ENCODE results near the gene MESD.

Gene MESD

DNA sequence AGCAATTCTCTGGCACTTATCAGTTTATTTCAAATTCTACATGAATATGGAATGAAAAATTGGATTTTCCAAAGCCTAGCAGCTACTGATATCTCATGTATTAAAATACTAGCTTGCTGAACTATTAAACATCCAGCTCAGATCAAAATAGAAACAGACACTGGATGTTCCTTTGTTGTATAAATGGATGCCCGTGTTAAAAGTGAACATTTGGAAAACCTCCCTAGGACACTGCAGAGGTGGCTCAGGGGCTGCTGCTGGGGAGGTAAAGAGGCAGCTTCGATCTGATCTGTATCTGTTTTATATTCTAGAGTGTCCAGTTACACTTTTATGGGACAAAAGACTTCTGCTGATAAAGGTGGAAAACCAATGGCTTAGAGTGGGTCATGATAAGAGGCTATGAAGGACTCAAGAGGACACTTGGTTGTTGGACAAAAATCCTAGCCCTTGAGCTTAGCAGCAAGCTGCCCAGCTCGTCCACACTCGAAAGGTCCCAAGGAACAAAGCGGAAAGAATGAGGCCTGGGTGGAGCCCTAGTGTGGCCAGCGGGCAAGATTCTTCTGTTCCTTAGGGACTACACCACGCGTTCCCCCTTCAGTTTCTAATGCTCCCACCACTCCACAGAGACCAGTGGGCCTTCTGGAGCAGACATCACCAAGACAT, 9.9 kb downstream of the MESD start:
- Histone ChIP-seq H3K27me3 (ENCODE audit: insufficient read depth, insufficient read length) (no peaks in the 10 kb centered on the region), H3K36me3 (ENCODE audit: insufficient read depth, insufficient read length, low read length) (peaks cover 68% of the 10 kb centered on the region), H3K4me3 (ENCODE audit: insufficient read length, low read depth) (no peak overlapping the region), H3K9ac (ENCODE audit: insufficient read length, low read depth) (no peak overlapping the region), H3K4me1 (ENCODE audit: insufficient read depth, insufficient read length) (peaks cover 9% of the 10 kb centered on the region), H3K9me3 (ENCODE audit: insufficient read depth, low read length) (no peaks in the 10 kb centered on the region)
- TF ChIP-seq SUZ12 (IDR thresholded peaks at IDR 0.05; ENCODE audit: extremely low read depth, insufficient read depth, insufficient read length) (no peak), YY1 (IDR thresholded peaks at IDR 0.05; ENCODE audit: insufficient read depth, insufficient read length) (no peak), ZNF274 (IDR thresholded peaks at IDR 0.05; ENCODE audit: low read depth, low read length) (no peak)
- no peak for DNase-seq (ENCODE audit: low read depth, low spot score)

DNA sequence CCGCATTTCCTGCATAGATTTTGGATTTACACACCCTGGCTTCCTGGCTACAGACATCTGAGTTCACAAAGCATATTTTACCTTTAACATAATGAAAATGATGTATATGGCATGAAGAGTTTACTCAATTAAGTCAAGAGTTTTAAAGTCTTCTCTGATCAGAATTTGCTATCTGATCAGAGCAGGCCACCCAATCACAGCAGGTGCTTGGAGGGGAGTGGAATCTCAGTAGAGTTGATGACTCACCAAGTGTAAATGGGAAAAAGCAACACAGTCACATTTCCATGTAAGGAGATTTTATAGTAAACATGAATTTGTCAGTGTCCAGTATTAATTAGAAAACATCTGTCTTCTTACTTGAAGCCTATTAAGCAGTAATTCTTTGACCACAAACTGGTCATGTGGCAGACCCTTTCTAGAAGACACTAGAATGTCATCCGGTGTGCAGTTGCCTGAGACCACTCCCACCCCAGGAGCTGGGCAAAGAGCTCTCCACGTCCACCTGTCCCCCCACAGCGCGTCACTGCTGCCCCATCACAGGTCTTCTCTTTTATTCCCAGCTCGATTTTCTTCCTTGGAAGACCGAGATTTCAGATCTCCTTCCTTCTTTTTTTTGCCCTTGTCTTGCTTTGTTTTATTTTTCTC, 10.8 kb downstream of the MESD start:
- no peak for DNase-seq (ENCODE audit: low read depth, low spot score)
- H3K36me3 ChIP-seq (ENCODE audit: insufficient read depth, insufficient read length, low read length), result peaks cover 73% of the 10 kb centered on the region

DNA sequence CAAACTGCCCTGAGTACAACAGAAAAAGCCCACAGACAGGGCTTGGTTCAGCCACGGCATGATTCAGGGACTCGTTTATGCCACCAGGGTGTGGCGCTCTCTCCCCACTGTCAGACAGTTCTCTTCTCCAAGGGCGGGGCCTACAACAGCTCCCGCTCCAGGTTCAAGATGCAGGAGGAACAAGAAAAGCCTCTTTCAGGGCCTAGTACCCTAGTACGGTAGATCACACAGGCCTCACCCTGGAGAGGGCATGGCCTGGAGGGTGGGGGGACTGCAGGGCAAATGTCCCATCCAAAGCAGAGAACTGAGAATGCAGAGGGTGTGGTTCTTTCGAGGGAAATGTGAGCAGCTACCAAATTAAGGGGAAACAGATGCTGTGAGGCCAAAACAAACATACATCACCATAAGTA, 12.0 kb downstream of the MESD start:
- peaks cover 70% of the 10 kb centered on the region for H3K36me3 ChIP-seq (ENCODE audit: insufficient read depth, insufficient read length, low read length)
- H3K9me3 ChIP-seq (ENCODE audit: insufficient read depth, low read length), result no peaks in the 10 kb centered on the region
- TF ChIP-seq ZNF274 (IDR thresholded peaks at IDR 0.05; ENCODE audit: low read depth, low read length) (no peak), SUZ12 (IDR thresholded peaks at IDR 0.05; ENCODE audit: extremely low read depth, insufficient read depth, insufficient read length) (no peak), YY1 (IDR thresholded peaks at IDR 0.05; ENCODE audit: insufficient read depth, insufficient read length) (no peak)
- H3K27me3 ChIP-seq (ENCODE audit: insufficient read depth, insufficient read length), result no peaks in the 10 kb centered on the region
- no peak overlapping the region for H3K9ac ChIP-seq (ENCODE audit: insufficient read length, low read depth)
- DNase-seq (ENCODE audit: low read depth, low spot score), result no peak
- no peak overlapping the region for H3K4me3 ChIP-seq (ENCODE audit: insufficient read length, low read depth)
- H3K4me1 ChIP-seq (ENCODE audit: insufficient read depth, insufficient read length), result peaks cover 9% of the 10 kb centered on the region

More for the DNA sequence above, 10.8 kb downstream of the MESD start:
- Histone ChIP-seq H3K9me3 (ENCODE audit: insufficient read depth, low read length) (no peaks in the 10 kb centered on the region), H3K4me3 (ENCODE audit: insufficient read length, low read depth) (no peak overlapping the region), H3K27me3 (ENCODE audit: insufficient read depth, insufficient read length) (no peaks in the 10 kb centered on the region), H3K4me1 (ENCODE audit: insufficient read depth, insufficient read length) (peaks cover 9% of the 10 kb centered on the region), H3K9ac (ENCODE audit: insufficient read length, low read depth) (no peak overlapping the region)
- TF ChIP-seq SUZ12 (IDR thresholded peaks at IDR 0.05; ENCODE audit: extremely low read depth, insufficient read depth, insufficient read length), result no peak
- no peak for TF ChIP-seq ZNF274 (IDR thresholded peaks at IDR 0.05; ENCODE audit: low read depth, low read length)
- no peak for TF ChIP-seq YY1 (IDR thresholded peaks at IDR 0.05; ENCODE audit: insufficient read depth, insufficient read length)

DNA sequence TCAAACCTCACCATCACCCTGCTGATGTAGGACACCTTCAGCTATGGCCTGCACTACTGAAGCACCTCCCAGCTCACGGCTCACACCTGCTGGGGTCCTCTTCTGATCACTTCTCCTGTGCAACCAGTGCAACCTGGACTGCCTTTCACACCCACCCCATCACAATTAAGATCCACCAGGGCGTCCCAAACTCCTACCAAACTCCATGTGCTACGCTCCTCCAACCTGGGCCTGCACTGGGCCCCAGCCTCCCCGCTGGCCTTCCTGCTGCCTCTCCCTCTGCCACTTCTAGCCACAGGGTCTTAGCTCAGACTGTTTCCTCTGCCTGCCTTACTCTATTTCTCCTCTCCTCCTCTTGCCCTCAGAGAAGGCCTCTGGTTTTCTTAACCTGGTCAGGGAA, 12.8 kb downstream of the MESD start:
- no peaks in the 10 kb centered on the region for H3K27me3 ChIP-seq (ENCODE audit: insufficient read depth, insufficient read length)
- TF ChIP-seq YY1 (IDR thresholded peaks at IDR 0.05; ENCODE audit: insufficient read depth, insufficient read length), result no peak
- no peak for TF ChIP-seq SUZ12 (IDR thresholded peaks at IDR 0.05; ENCODE audit: extremely low read depth, insufficient read depth, insufficient read length)
- TF ChIP-seq ZNF274 (IDR thresholded peaks at IDR 0.05; ENCODE audit: low read depth, low read length), result no peak
- H3K36me3 ChIP-seq (ENCODE audit: insufficient read depth, insufficient read length, low read length), result peaks cover 66% of the 10 kb centered on the region

DNA sequence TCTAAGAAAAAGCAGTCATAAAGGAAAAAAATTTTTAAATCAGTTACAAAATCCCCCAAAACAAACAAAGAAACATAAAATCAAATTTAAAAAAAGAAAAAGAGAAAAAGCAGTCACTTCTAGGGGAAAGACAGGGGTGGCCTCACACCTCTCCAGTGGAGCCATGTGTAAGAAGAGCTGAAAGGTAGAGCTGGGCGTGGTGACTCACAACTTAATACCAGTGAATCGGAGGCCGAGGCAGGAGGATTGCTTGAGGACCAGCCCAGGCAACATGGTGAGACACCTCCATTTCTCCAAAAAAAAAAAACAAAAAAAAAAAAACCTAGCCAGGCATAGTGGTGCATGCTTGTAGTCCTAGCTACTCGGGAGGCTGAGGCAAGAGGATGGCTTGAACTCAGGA, 14.7 kb downstream of the MESD start:
- Histone ChIP-seq H3K36me3 (ENCODE audit: insufficient read depth, insufficient read length, low read length) (peaks cover 52% of the 10 kb centered on the region), H3K27me3 (ENCODE audit: insufficient read depth, insufficient read length) (no peaks in the 10 kb centered on the region), H3K9ac (ENCODE audit: insufficient read length, low read depth) (no peak overlapping the region), H3K4me1 (ENCODE audit: insufficient read depth, insufficient read length) (peaks cover 12% of the 10 kb centered on the region), H3K4me3 (ENCODE audit: insufficient read length, low read depth) (no peak overlapping the region), H3K9me3 (ENCODE audit: insufficient read depth, low read length) (no peaks in the 10 kb centered on the region)
- no peak for TF ChIP-seq SUZ12 (IDR thresholded peaks at IDR 0.05; ENCODE audit: extremely low read depth, insufficient read depth, insufficient read length)
- TF ChIP-seq YY1 (IDR thresholded peaks at IDR 0.05; ENCODE audit: insufficient read depth, insufficient read length), result no peak
- TF ChIP-seq ZNF274 (IDR thresholded peaks at IDR 0.05; ENCODE audit: low read depth, low read length), result no peak
- no peak for DNase-seq (ENCODE audit: low read depth, low spot score)

More for the DNA sequence above, 12.8 kb downstream of the MESD start:
- Histone ChIP-seq H3K9ac (ENCODE audit: insufficient read length, low read depth) (peak overlapping the region; percentile 18), H3K4me1 (ENCODE audit: insufficient read depth, insufficient read length) (peaks cover 9% of the 10 kb centered on the region), H3K9me3 (ENCODE audit: insufficient read depth, low read length) (no peaks in the 10 kb centered on the region), H3K4me3 (ENCODE audit: insufficient read length, low read depth) (no peak overlapping the region)
- DNase-seq (ENCODE audit: low read depth, low spot score), result no peak

DNA sequence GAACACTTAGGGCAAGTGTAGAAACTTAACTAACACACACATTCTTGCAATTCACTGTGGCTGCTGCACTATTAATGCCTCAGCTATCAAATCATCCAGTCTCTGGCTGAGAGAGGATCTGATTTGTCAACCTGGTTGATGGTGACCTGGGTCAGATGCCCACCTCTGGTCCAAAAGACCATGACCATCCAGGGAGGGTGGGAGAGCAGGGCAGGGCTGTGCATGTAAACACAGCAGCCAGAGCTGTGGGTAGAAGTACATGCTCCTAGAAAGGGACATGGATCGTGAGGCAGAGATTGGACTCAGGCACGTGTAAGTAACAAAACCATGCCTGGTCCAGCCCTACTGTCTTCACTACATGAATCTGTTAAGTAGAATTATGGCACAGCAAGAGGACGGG, 17.3 kb downstream of the MESD start:
- Histone ChIP-seq H3K4me3 (ENCODE audit: insufficient read length, low read depth) (no peak overlapping the region), H3K27me3 (ENCODE audit: insufficient read depth, insufficient read length) (no peaks in the 10 kb centered on the region), H3K4me1 (ENCODE audit: insufficient read depth, insufficient read length) (peaks cover 14% of the 10 kb centered on the region), H3K36me3 (ENCODE audit: insufficient read depth, insufficient read length, low read length) (peaks cover 38% of the 10 kb centered on the region), H3K9ac (ENCODE audit: insufficient read length, low read depth) (no peak overlapping the region), H3K9me3 (ENCODE audit: insufficient read depth, low read length) (no peaks in the 10 kb centered on the region)
- DNase-seq (ENCODE audit: low read depth, low spot score), result no peak
- TF ChIP-seq YY1 (IDR thresholded peaks at IDR 0.05; ENCODE audit: insufficient read depth, insufficient read length) (no peak), SUZ12 (IDR thresholded peaks at IDR 0.05; ENCODE audit: extremely low read depth, insufficient read depth, insufficient read length) (no peak), ZNF274 (IDR thresholded peaks at IDR 0.05; ENCODE audit: low read depth, low read length) (no peak)

DNA sequence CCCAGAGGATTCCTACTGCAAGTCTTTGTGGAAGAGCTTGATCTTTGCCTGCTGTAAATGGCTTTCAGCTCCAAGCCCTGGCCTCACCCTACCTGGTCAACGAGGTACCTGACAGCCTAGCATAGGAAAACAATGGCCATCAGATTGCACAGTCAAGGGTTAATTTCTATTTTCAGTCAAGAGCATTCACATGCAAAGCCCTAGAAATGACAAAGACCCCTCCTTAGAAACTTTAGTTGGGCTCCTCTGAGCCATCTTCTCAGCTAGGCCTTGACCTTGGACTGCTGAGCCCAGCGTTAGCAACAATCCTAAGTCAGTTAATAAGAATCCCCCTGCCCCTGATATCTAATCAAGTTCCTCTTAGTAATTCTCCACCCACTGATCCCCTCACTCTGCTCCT, 18.5 kb downstream of the MESD start:
- peaks cover 30% of the 10 kb centered on the region for H3K36me3 ChIP-seq (ENCODE audit: insufficient read depth, insufficient read length, low read length)
- TF ChIP-seq YY1 (IDR thresholded peaks at IDR 0.05; ENCODE audit: insufficient read depth, insufficient read length) (no peak), ZNF274 (IDR thresholded peaks at IDR 0.05; ENCODE audit: low read depth, low read length) (no peak), SUZ12 (IDR thresholded peaks at IDR 0.05; ENCODE audit: extremely low read depth, insufficient read depth, insufficient read length) (no peak)
- H3K9me3 ChIP-seq (ENCODE audit: insufficient read depth, low read length), result no peaks in the 10 kb centered on the region
- peaks cover 11% of the 10 kb centered on the region for H3K4me1 ChIP-seq (ENCODE audit: insufficient read depth, insufficient read length)
- H3K4me3 ChIP-seq (ENCODE audit: insufficient read length, low read depth), result no peak overlapping the region
- no peaks in the 10 kb centered on the region for H3K27me3 ChIP-seq (ENCODE audit: insufficient read depth, insufficient read length)
- no peak overlapping the region for H3K9ac ChIP-seq (ENCODE audit: insufficient read length, low read depth)
- no peak for DNase-seq (ENCODE audit: low read depth, low spot score)

All from NT2/D1 (cell line).